HEK293 (cell line): ENCODE results near the gene PCGF1.

Source experiments
- EGR2 ChIP-seq: fragments of 450-650 bp; formaldehyde crosslinking; IDR thresholded peaks from 2 replicates; pipeline ENCODE4 v1.5.1; 2016; ENCODE audit warnings: low read depth, missing biosample characterization, missing genetic modification characterization
- KLF10 ChIP-seq: fragments of 450-650 bp; IDR thresholded peaks from 2 replicates; pipeline ENCODE4 v1.5.1; 2018; ENCODE audit warnings: missing biosample characterization, mild to moderate bottlenecking, missing genetic modification characterization
- SCRT1 ChIP-seq: fragments of 450-650 bp; formaldehyde crosslinking; IDR thresholded peaks from 2 replicates; pipeline ENCODE4 v1.5.1; 2016; ENCODE audit warnings: missing biosample characterization, missing genetic modification characterization, borderline replicate concordance
- SP2 ChIP-seq: fragments of 450-650 bp; formaldehyde crosslinking; IDR thresholded peaks from 2 replicates; pipeline ENCODE4 v1.5.1; 2016; ENCODE audit warnings: missing biosample characterization, missing genetic modification characterization
- ZBTB17 ChIP-seq: fragments of 450-650 bp; formaldehyde crosslinking; IDR thresholded peaks from 2 replicates; pipeline ENCODE4 v1.5.1; 2016; ENCODE audit warnings: missing biosample characterization, missing genetic modification characterization
- ZBTB8A ChIP-seq: fragments of 450-650 bp; formaldehyde crosslinking; IDR thresholded peaks from 2 replicates; pipeline ENCODE4 v1.5.1; 2016; ENCODE audit warnings: missing biosample characterization, missing genetic modification characterization
- ZNF10 ChIP-seq: fragments of 450-650 bp; formaldehyde crosslinking; IDR thresholded peaks from 2 replicates; pipeline ENCODE4 v1.5.1; 2017; ENCODE audit warnings: missing biosample characterization, missing genetic modification characterization
- ZNF16 ChIP-seq: fragments of 450-650 bp; formaldehyde crosslinking; IDR thresholded peaks from 2 replicates; pipeline ENCODE4 v1.5.1; 2016; ENCODE audit warnings: low read depth, missing biosample characterization, missing genetic modification characterization
- ZNF23 ChIP-seq: fragments of 450-650 bp; formaldehyde crosslinking; IDR thresholded peaks from 2 replicates; pipeline ENCODE4 v1.5.1; 2016; ENCODE audit warnings: missing biosample characterization, missing genetic modification characterization, borderline replicate concordance
- ZNF292 ChIP-seq: fragments of 450-650 bp; formaldehyde crosslinking; IDR thresholded peaks from 2 replicates; pipeline ENCODE4 v1.5.1; 2016; ENCODE audit warnings: low read depth, missing biosample characterization, missing genetic modification characterization, borderline replicate concordance
- ZNF324 ChIP-seq: fragments of 450-650 bp; formaldehyde crosslinking; IDR thresholded peaks from 2 replicates; pipeline ENCODE4 v1.5.1; 2016; ENCODE audit warnings: missing biosample characterization, missing genetic modification characterization
- ZNF335 ChIP-seq: fragments of 450-650 bp; formaldehyde crosslinking; conservative IDR thresholded peaks from 2 replicates; pipeline ENCODE4 v1.5.1; 2016; ENCODE audit warnings: missing biosample characterization, missing genetic modification characterization
- ZNF366 ChIP-seq: fragments of 450-650 bp; formaldehyde crosslinking; conservative IDR thresholded peaks from 2 replicates; pipeline ENCODE4 v1.5.1; 2016; ENCODE audit warnings: missing biosample characterization, missing genetic modification characterization
- ZNF394 ChIP-seq: fragments of 450-650 bp; formaldehyde crosslinking; IDR thresholded peaks from 2 replicates; pipeline ENCODE4 v1.5.1; 2016; ENCODE audit warnings: missing biosample characterization, missing genetic modification characterization, mild to moderate bottlenecking, moderate library complexity, borderline replicate concordance
- ZNF600 ChIP-seq: fragments of 450-650 bp; formaldehyde crosslinking; IDR thresholded peaks from 2 replicates; pipeline ENCODE4 v1.5.1; 2016; ENCODE audit warnings: missing biosample characterization, missing genetic modification characterization
- ZNF629 ChIP-seq: fragments of 450-650 bp; formaldehyde crosslinking; IDR thresholded peaks from 2 replicates; pipeline ENCODE4 v1.5.1; 2017; ENCODE audit warnings: missing biosample characterization, missing genetic modification characterization
- ZNF701 ChIP-seq: fragments of 450-650 bp; formaldehyde crosslinking; IDR thresholded peaks from 2 replicates; pipeline ENCODE4 v1.5.1; 2016; ENCODE audit warnings: missing biosample characterization, missing genetic modification characterization
- ZNF792 ChIP-seq: fragments of 450-650 bp; formaldehyde crosslinking; IDR thresholded peaks from 2 replicates; pipeline ENCODE4 v1.5.1; 2016; ENCODE audit warnings: missing biosample characterization, missing genetic modification characterization
- ZSCAN30 ChIP-seq: fragments of 450-650 bp; IDR thresholded peaks from 2 replicates; pipeline ENCODE4 v1.5.1; 2018; ENCODE audit warnings: missing biosample characterization, mild to moderate bottlenecking, missing genetic modification characterization, moderate library complexity
- TF ChIP-seq, protein P1 (sequence below): fragments of 450-650 bp; formaldehyde crosslinking; IDR thresholded peaks from 2 replicates; pipeline ENCODE4 v1.5.1; 2016; ENCODE audit warnings: missing biosample characterization, missing genetic modification characterization
- TF ChIP-seq, protein P2 (sequence below): fragments of 450-650 bp; formaldehyde crosslinking; IDR thresholded peaks from 2 replicates; pipeline ENCODE4 v1.5.1; 2016; ENCODE audit warnings: missing biosample characterization, missing genetic modification characterization
- TF ChIP-seq, protein P3 (sequence below): fragments of 450-650 bp; formaldehyde crosslinking; IDR thresholded peaks from 2 replicates; pipeline ENCODE4 v1.5.1; 2016; ENCODE audit warnings: missing biosample characterization, missing genetic modification characterization
- TF ChIP-seq, protein P4 (sequence below): fragments of 450-650 bp; formaldehyde crosslinking; IDR thresholded peaks from 2 replicates; pipeline ENCODE4 v1.5.1; 2016; ENCODE audit warnings: missing biosample characterization, missing genetic modification characterization

PCGF1 gene

DNA sequence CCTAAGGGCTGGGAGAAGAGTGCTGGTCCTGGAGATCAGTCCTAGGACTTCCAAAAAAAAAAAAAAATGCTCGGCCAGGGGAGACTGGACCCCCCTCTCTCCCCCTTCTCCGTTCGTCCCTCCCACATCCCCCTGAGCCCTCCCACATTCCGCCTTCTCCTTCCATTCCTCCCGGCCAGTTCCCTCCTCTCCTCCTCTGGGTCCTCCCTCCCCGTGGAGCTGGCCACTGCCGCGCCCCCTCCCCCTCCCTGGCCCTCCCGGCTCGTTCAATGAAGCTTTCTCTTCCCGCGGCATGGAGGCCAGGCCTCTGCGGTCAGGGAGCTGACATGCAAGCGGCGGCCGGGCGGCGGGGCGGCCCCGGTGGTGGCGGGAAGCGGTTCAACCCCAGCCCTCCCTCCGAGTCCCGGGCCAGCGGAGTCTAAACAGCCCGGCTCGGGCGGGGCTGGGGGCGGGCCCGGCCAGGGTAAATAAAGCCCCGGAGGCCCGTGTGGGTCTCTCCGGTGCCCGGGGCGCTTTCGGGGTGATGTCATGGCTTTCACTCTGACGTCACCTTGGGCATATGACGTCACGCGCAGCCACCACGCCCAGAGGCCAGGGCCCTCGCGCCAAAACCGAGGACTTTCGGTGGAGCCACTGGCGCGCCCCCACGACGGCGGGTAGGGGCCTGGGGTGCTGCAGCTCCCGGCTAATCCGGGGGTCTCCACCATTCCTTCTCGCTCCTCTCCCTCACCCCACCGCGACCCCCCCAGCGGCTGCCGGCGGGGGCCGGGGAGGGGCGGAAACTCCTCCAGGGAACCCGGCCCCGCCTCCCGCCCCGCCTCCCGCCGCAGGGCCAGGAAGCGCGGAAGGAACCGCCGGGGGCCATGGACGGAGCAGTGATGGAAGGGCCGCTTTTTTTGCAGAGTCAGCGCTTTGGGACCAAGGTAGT is 46.7 kb upstream of the PCGF1 start, which contains the start of the genes DOK1 and LOXL3 (continued):
- TF ChIP-seq ZNF629 (tag by site-specific recombination) (peak; percentile 100), ZNF394 (tag by site-specific recombination) (no peak), SCRT1 (no peak), ZNF292 (tag by site-specific recombination) (no peak), SP2 (peak; percentile 87), ZNF335 (tag by site-specific recombination) (peak; percentile 73), ZNF16 (no peak), ZNF792 (tag by site-specific recombination) (no peak), ZNF324 (peak; percentile 52; the same call in 1 of the 2 replicates), ZBTB8A (0 out of 2 replicates have a peak, but pooled peaks have one; percentile 23), ZNF366 (tag by site-specific recombination) (peak; percentile 39; the same call in 1 of the 2 replicates), ZNF701 (no peak), ZNF600 (tag by site-specific recombination) (0 out of 2 replicates have a peak, but pooled peaks have one; percentile 19), KLF10 (peak; percentile 55; the same call in 1 of the 2 replicates), ZSCAN30 (peak; percentile 22; the same call in 1 of the 2 replicates), ZNF23 (no peak), ZBTB17 (tag by site-specific recombination) (peak; percentile 13), ZNF10 (tag by site-specific recombination) (no peak), EGR2 (tag by site-specific recombination) (peak; percentile 75)
- TF ChIP-seq, protein P1, sequence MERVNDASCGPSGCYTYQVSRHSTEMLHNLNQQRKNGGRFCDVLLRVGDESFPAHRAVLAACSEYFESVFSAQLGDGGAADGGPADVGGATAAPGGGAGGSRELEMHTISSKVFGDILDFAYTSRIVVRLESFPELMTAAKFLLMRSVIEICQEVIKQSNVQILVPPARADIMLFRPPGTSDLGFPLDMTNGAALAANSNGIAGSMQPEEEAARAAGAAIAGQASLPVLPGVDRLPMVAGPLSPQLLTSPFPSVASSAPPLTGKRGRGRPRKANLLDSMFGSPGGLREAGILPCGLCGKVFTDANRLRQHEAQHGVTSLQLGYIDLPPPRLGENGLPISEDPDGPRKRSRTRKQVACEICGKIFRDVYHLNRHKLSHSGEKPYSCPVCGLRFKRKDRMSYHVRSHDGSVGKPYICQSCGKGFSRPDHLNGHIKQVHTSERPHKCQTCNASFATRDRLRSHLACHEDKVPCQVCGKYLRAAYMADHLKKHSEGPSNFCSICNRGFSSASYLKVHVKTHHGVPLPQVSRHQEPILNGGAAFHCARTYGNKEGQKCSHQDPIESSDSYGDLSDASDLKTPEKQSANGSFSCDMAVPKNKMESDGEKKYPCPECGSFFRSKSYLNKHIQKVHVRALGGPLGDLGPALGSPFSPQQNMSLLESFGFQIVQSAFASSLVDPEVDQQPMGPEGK, result peak; percentile 67
- TF ChIP-seq, protein P2, sequence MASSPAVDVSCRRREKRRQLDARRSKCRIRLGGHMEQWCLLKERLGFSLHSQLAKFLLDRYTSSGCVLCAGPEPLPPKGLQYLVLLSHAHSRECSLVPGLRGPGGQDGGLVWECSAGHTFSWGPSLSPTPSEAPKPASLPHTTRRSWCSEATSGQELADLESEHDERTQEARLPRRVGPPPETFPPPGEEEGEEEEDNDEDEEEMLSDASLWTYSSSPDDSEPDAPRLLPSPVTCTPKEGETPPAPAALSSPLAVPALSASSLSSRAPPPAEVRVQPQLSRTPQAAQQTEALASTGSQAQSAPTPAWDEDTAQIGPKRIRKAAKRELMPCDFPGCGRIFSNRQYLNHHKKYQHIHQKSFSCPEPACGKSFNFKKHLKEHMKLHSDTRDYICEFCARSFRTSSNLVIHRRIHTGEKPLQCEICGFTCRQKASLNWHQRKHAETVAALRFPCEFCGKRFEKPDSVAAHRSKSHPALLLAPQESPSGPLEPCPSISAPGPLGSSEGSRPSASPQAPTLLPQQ (tag by site-specific recombination), result 0 out of 2 replicates have a peak, but pooled peaks have one; percentile 34
- TF ChIP-seq, protein P3, sequence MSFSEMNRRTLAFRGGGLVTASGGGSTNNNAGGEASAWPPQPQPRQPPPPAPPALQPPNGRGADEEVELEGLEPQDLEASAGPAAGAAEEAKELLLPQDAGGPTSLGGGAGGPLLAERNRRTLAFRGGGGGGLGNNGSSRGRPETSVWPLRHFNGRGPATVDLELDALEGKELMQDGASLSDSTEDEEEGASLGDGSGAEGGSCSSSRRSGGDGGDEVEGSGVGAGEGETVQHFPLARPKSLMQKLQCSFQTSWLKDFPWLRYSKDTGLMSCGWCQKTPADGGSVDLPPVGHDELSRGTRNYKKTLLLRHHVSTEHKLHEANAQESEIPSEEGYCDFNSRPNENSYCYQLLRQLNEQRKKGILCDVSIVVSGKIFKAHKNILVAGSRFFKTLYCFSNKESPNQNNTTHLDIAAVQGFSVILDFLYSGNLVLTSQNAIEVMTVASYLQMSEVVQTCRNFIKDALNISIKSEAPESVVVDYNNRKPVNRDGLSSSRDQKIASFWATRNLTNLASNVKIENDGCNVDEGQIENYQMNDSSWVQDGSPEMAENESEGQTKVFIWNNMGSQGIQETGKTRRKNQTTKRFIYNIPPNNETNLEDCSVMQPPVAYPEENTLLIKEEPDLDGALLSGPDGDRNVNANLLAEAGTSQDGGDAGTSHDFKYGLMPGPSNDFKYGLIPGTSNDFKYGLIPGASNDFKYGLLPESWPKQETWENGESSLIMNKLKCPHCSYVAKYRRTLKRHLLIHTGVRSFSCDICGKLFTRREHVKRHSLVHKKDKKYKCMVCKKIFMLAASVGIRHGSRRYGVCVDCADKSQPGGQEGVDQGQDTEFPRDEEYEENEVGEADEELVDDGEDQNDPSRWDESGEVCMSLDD (tag by site-specific recombination), result peak; percentile 63
- TF ChIP-seq, protein P4, sequence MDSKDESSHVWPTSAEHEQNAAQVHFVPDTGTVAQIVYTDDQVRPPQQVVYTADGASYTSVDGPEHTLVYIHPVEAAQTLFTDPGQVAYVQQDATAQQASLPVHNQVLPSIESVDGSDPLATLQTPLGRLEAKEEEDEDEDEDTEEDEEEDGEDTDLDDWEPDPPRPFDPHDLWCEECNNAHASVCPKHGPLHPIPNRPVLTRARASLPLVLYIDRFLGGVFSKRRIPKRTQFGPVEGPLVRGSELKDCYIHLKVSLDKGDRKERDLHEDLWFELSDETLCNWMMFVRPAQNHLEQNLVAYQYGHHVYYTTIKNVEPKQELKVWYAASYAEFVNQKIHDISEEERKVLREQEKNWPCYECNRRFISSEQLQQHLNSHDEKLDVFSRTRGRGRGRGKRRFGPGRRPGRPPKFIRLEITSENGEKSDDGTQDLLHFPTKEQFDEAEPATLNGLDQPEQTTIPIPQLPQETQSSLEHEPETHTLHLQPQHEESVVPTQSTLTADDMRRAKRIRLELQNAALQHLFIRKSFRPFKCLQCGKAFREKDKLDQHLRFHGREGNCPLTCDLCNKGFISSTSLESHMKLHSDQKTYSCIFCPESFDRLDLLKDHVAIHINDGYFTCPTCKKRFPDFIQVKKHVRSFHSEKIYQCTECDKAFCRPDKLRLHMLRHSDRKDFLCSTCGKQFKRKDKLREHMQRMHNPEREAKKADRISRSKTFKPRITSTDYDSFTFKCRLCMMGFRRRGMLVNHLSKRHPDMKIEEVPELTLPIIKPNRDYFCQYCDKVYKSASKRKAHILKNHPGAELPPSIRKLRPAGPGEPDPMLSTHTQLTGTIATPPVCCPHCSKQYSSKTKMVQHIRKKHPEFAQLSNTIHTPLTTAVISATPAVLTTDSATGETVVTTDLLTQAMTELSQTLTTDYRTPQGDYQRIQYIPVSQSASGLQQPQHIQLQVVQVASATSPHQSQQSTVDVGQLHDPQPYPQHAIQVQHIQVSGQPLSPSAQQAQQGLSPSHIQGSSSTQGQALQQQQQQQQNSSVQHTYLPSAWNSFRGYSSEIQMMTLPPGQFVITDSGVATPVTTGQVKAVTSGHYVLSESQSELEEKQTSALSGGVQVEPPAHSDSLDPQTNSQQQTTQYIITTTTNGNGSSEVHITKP (tag by site-specific recombination), result peak; percentile 86
